Neural cell (in vitro differentiated cells): ENCODE results near the gene CCDC33. TPM values are rescaled to one million over a fixed set of nuclear protein-coding genes. Genes with fewer than 3 reads are reported as not detected.
A peak's percentile ranks its signal among the peaks of the same experiment; 100 is the strongest.

Source experiments
- H2AFZ ChIP-seq: fragments of 200-600, 300-800 bp; sonication (generic), shearing (Covaris generic); 2 replicates; pipeline ENCODE4 v1.6.0; 2014; ENCODE audit warnings: low read depth, mild to moderate bottlenecking, antibody characterized with exemption, low read length, moderate library complexity
- H3F3A ChIP-seq: fragments of 200-600 bp; shearing (Covaris generic); 2 replicates; pipeline ENCODE4 v1.6.1; 2016; ENCODE audit warnings: mild to moderate bottlenecking, moderate library complexity, mixed read lengths, antibody characterized with exemption, low read length; ENCODE audit not compliant: insufficient read depth, poor library complexity, severe bottlenecking
- H3K27ac ChIP-seq: fragments of 200-600, 300-800 bp; sonication (generic), shearing (Covaris generic); 2 replicates; pipeline ENCODE4 v1.5.1; 2014; ENCODE audit warnings: mild to moderate bottlenecking, low read length, moderate library complexity
- H3K27me3 ChIP-seq: fragments of 300-800, 200-600 bp; sonication (generic), shearing (Covaris generic); 2 replicates; pipeline ENCODE4 v1.6.0; 2014; ENCODE audit warnings: mild to moderate bottlenecking, low read depth, low read length, moderate library complexity; ENCODE audit not compliant: insufficient read depth
- H3K36me3 ChIP-seq: fragments of 300-800, 200-600 bp; sonication (generic), shearing (Covaris generic); 2 replicates; pipeline ENCODE4 v1.5.1; 2014; ENCODE audit warnings: mild to moderate bottlenecking, antibody characterized with exemption, low read length, moderate library complexity; ENCODE audit not compliant: insufficient read depth
- H3K4me2 ChIP-seq: fragments of 300-800, 200-600 bp; sonication (generic), shearing (Covaris generic); 2 replicates; pipeline ENCODE4 v1.6.0; 2014; ENCODE audit warnings: mild to moderate bottlenecking, low read length
- H3K4me3 ChIP-seq: fragments of 300-800, 200-600 bp; sonication (generic), shearing (Covaris generic); 2 replicates; pipeline ENCODE4 v1.5.1; 2014; ENCODE audit warnings: mild to moderate bottlenecking, low read length, moderate library complexity
- H3K79me2 ChIP-seq: fragments of 200-600 bp; shearing (Covaris generic); replicated peaks from 2 replicates; pipeline ENCODE4 v1.6.0; 2014; ENCODE audit warnings: mild to moderate bottlenecking, low read length, moderate library complexity; ENCODE audit not compliant: insufficient read depth
- H3K9ac ChIP-seq: fragments of 300-800, 200-600 bp; sonication (generic), shearing (Covaris generic); 2 replicates; pipeline ENCODE4 v1.6.1; 2016; ENCODE audit warnings: mild to moderate bottlenecking, low read length, mixed read lengths
- H3K9me2 ChIP-seq: fragments of 200-600 bp; shearing (Covaris generic); 2 replicates; pipeline ENCODE4 v1.6.1; 2016; ENCODE audit warnings: mild to moderate bottlenecking, low read length, mixed read lengths; ENCODE audit not compliant: insufficient read depth
- H3K9me3 ChIP-seq: fragments of 200-600, 300-800 bp; sonication (generic), shearing (Covaris generic); 2 replicates; pipeline ENCODE4 v1.6.1; 2016; ENCODE audit warnings: mild to moderate bottlenecking, mixed run types, low read length, moderate library complexity, mixed read lengths
- H4K20me1 ChIP-seq: fragments of 200-600 bp; shearing (Covaris generic); 2 replicates; pipeline ENCODE4 v1.6.1; 2016; ENCODE audit warnings: mild to moderate bottlenecking, mixed run types; ENCODE audit not compliant: insufficient read depth
- EP300 ChIP-seq: fragments of 450-650 bp; conservative IDR thresholded peaks from 2 replicates; pipeline ENCODE4 v1.6.1; 2014; ENCODE audit warnings: antibody characterized with exemption, mild to moderate bottlenecking, moderate library complexity; ENCODE audit not compliant: poor library complexity, severe bottlenecking
- EZH2 ChIP-seq: fragments of 200-600, 300-800 bp; shearing (Covaris generic), sonication (generic); IDR thresholded peaks from 2 replicates; pipeline ENCODE4 v1.6.1; 2014; ENCODE audit warnings: antibody characterized with exemption, low read length, borderline replicate concordance, mild to moderate bottlenecking; ENCODE audit not compliant: insufficient read depth, poor library complexity, severe bottlenecking
- MXI1 ChIP-seq: fragments of 450-650 bp; conservative IDR thresholded peaks from 2 replicates; pipeline ENCODE4 v1.6.1; 2014; ENCODE audit warnings: antibody characterized with exemption, mild to moderate bottlenecking; ENCODE audit not compliant: poor library complexity, severe bottlenecking
- POLR2AphosphoS5 ChIP-seq: IDR thresholded peaks from 2 replicates; pipeline ENCODE4 v1.6.1; 2012
- RAD21 ChIP-seq: fragments of 450-650 bp; conservative IDR thresholded peaks from 2 replicates; pipeline ENCODE4 v1.6.1; 2014; ENCODE audit warnings: antibody characterized with exemption, mild to moderate bottlenecking, moderate library complexity
- SMC3 ChIP-seq: fragments of 450-650 bp; conservative IDR thresholded peaks from 2 replicates; pipeline ENCODE4 v1.6.1; 2014; ENCODE audit warnings: antibody characterized with exemption, mild to moderate bottlenecking, moderate library complexity; ENCODE audit not compliant: poor library complexity
- TAF1 ChIP-seq: IDR thresholded peaks from 2 replicates; pipeline ENCODE4 v1.6.1; 2012; ENCODE audit warnings: low read depth
- polyA plus RNA-seq: library from polyadenylated mRNA; depleted of rRNA; stranded (reverse); fragments of >200 nt; gene quantifications from 2 replicates; pipeline ENCODE4 v1.2.3, GENCODE V29; 2014
- TF ChIP-seq, protein P1 (sequence below): fragments of 450-650 bp; IDR thresholded peaks from 2 replicates; pipeline ENCODE4 v1.5.1; 2014; ENCODE audit warnings: antibody characterized with exemption, mild to moderate bottlenecking, moderate library complexity; ENCODE audit not compliant: poor library complexity, severe bottlenecking
- TF ChIP-seq, protein P2 (sequence below): IDR thresholded peaks from 2 replicates; pipeline ENCODE4 v1.6.1; 2012; ENCODE audit warnings: borderline replicate concordance

The CCDC33 gene
- polyA plus RNA-seq, 1 donor from 2014 or later = 1.4 TPM

DNA sequence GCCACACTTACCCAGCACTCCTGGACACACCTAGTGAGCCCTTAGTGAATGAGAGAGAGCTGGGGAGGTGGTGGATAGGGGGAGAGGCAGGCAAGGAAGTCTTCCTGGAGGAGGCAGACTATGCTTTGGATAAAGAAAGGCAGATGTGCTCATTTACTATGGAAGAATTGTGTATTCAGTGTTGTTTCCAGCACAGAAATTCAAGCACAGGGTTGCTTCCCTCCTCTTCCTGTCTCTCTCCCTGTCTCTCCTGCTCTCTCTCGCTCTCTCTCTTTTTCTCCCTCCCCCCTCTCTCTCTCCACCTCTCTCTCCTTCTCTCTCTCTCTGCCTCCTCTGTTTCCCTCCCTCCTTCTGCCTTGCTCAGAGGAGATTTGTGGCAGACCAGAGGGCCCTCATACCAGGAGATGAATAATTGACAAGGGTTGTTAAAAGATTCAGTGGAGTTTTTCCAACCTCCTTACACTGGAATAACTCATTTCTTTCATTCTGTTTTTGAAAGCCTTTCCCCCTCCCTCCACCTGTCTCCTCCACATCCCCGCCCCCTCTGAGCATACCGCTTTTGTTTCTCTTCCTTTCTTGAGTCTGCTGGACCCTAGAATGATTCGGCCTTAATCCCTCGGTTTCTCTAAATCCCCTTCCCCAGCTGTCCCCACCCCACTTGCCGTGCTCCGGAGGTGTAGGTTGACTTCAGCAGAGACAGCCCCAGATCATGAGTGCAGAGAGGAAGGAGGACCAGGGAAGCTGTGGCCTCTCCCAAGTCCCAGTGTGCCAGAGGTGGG is 65.6 kb downstream of the CCDC33 start:
- H3K4me3 ChIP-seq = peak overlapping the region; percentile 19
- H2AFZ ChIP-seq = no peak overlapping the region
- no peaks in the 10 kb centered on the region for H3K36me3 ChIP-seq
- H4K20me1 ChIP-seq = no peaks in the 10 kb centered on the region
- H3K9ac ChIP-seq = peak overlapping the region; percentile 62
- H3K9me3 ChIP-seq = no peaks in the 10 kb centered on the region
- no peaks in the 10 kb centered on the region for H3K27me3 ChIP-seq
- H3F3A ChIP-seq = no peaks in the 10 kb centered on the region
- no peaks in the 10 kb centered on the region for H3K79me2 ChIP-seq
- no peak overlapping the region for H3K4me2 ChIP-seq
- TF ChIP-seq, protein P1, sequence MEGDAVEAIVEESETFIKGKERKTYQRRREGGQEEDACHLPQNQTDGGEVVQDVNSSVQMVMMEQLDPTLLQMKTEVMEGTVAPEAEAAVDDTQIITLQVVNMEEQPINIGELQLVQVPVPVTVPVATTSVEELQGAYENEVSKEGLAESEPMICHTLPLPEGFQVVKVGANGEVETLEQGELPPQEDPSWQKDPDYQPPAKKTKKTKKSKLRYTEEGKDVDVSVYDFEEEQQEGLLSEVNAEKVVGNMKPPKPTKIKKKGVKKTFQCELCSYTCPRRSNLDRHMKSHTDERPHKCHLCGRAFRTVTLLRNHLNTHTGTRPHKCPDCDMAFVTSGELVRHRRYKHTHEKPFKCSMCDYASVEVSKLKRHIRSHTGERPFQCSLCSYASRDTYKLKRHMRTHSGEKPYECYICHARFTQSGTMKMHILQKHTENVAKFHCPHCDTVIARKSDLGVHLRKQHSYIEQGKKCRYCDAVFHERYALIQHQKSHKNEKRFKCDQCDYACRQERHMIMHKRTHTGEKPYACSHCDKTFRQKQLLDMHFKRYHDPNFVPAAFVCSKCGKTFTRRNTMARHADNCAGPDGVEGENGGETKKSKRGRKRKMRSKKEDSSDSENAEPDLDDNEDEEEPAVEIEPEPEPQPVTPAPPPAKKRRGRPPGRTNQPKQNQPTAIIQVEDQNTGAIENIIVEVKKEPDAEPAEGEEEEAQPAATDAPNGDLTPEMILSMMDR = no peak
- TF ChIP-seq, protein P2, sequence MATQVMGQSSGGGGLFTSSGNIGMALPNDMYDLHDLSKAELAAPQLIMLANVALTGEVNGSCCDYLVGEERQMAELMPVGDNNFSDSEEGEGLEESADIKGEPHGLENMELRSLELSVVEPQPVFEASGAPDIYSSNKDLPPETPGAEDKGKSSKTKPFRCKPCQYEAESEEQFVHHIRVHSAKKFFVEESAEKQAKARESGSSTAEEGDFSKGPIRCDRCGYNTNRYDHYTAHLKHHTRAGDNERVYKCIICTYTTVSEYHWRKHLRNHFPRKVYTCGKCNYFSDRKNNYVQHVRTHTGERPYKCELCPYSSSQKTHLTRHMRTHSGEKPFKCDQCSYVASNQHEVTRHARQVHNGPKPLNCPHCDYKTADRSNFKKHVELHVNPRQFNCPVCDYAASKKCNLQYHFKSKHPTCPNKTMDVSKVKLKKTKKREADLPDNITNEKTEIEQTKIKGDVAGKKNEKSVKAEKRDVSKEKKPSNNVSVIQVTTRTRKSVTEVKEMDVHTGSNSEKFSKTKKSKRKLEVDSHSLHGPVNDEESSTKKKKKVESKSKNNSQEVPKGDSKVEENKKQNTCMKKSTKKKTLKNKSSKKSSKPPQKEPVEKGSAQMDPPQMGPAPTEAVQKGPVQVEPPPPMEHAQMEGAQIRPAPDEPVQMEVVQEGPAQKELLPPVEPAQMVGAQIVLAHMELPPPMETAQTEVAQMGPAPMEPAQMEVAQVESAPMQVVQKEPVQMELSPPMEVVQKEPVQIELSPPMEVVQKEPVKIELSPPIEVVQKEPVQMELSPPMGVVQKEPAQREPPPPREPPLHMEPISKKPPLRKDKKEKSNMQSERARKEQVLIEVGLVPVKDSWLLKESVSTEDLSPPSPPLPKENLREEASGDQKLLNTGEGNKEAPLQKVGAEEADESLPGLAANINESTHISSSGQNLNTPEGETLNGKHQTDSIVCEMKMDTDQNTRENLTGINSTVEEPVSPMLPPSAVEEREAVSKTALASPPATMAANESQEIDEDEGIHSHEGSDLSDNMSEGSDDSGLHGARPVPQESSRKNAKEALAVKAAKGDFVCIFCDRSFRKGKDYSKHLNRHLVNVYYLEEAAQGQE = no peak
- TF ChIP-seq TAF1 = no peak
- TF ChIP-seq POLR2AphosphoS5 = no peak
- TF ChIP-seq EZH2 = no peak
- TF ChIP-seq SMC3 = no peak
- no peak for TF ChIP-seq RAD21
- TF ChIP-seq MXI1 = no peak
- TF ChIP-seq EP300 = no peak
- peak overlapping the region; percentile 86 for H3K27ac ChIP-seq
- H3K9me2 ChIP-seq = no peaks in the 10 kb centered on the region

GRCh38 chr15:74302821-74303359 is 66.8 kb downstream of the CCDC33 start:
- Histone ChIP-seq H3K27ac (peak overlapping the region; percentile 86), H3K9me3 (no peaks in the 10 kb centered on the region), H3K4me3 (peak overlapping the region; percentile 19), H3K9ac (peak overlapping the region; percentile 62), H4K20me1 (no peaks in the 10 kb centered on the region), H2AFZ (no peak overlapping the region), H3K4me2 (no peak overlapping the region), H3K79me2 (no peaks in the 10 kb centered on the region), H3K9me2 (no peaks in the 10 kb centered on the region), H3F3A (peaks cover under 1% of the 10 kb centered on the region), H3K27me3 (no peaks in the 10 kb centered on the region), H3K36me3 (no peaks in the 10 kb centered on the region)
- TF ChIP-seq POLR2AphosphoS5 (peak; percentile 44), TAF1 (no peak), EZH2 (no peak), RAD21 (peak; percentile 96), SMC3 (peak; percentile 99), EP300 (peak; percentile 39), MXI1 (peak; percentile 28)
- TF ChIP-seq, protein P1 = peak; percentile 91
- TF ChIP-seq, protein P2 = no peak
